HG02884 (cell line): ENCODE results near the gene ABHD6.
A peak's percentile ranks its signal among the peaks of the same experiment; 100 is the strongest.
"Not testable (repeated sequence)": the region's sequence is repeated elsewhere in the genome, so short reads cannot be mapped to it uniquely, and the experiment has no call there.

Experiments
- ATAC-seq: cut with Tn5 transposase; IDR thresholded peaks from one replicate; pipeline ENCODE4 v1.9.1; 2021; ENCODE audit warnings: mild to moderate bottlenecking, moderate library complexity; ENCODE audit not compliant: unreplicated experiment

Gene ABHD6

GRCh38 chr3:58321791-58322190 is 84.2 kb downstream of the ABHD6 start:
- no peak for ATAC-seq

DNA sequence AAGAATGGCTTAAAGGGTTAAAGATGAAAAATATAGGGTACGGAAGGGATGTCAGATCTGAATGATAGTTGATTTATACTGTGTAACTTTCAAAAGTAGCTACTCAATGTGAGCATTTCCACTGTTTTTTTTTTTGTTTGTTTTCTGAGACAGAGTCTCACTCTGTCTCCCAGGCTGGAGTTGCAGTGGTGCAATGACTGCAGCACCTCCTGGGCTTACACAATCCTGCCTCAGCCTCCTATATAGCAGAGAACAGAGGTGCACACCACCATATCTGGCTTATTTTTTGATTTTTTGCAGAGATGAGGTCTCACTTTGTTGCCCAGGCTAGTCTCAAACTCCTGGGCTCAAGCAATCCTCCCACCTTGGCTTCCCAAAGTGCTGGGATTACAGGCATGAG is 85.2 kb downstream of the ABHD6 start:
- ATAC-seq, result no peak

DNA sequence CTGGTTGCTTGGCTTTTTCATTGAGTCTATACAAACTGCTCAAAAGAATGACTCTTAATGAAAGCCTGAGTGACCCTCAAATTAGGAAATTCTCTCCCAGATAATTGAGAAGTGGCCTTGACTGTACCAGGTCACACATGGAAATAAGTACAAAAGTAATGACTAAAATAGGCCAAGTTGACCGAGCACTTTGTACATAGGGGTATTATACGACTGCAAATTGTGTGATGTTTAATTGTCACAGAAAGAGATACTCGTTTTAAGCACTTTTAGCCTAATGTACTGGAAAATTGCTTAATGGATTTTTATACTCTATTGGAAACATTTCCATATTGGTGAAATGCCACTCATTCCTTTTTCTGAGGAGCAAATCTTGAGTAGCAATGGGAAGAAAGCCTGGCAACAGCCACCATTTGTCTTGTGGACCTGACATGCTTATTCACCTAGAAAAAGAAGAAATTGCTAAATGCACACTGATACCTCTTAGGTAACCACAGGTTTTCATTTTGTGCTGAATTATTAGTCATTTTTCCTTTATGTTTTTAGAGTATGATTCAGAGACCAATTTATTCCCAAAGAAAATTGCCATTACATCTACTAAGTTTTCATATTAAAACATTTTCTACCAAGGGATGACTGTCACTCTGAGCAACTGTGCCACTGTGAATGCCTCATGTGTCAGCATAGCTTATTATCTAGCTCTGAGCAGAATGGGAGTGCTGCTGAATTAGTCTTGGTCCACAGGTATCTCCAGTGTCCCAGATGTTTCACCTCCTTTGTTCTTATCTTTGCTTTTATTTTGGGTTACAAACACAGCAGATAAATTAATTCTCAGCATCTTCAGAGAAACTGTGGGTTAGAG is 86.2 kb downstream of the ABHD6 start:
- no peak for ATAC-seq

- ATAC-seq, result no peak
These were observed 87.1 kb downstream of the ABHD6 start for GRCh38 chr3:58324391-58325390.

DNA sequence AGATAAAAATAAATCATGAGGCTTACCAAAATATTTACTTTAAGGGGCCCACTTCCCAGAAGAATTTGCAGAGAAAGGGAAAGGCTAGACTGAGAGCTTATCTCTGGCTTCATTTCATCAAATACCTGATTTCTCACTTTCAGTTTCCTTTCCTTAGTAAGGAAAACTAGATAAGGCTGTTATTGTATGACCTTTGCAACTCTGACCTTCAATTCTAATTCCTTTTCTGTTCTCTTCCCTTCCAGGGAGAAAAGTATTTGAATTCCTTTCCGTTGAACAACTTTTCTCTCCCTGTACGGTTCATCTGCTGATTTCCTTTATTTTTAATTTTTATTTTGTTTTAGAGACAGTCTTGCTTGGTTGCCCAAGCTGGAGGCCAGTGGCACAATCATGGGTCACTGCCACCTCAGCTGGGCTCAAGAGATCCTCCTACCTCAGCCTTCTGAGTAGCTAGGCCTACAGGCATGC is 88.0 kb downstream of the ABHD6 start:
- no peak for ATAC-seq

DNA sequence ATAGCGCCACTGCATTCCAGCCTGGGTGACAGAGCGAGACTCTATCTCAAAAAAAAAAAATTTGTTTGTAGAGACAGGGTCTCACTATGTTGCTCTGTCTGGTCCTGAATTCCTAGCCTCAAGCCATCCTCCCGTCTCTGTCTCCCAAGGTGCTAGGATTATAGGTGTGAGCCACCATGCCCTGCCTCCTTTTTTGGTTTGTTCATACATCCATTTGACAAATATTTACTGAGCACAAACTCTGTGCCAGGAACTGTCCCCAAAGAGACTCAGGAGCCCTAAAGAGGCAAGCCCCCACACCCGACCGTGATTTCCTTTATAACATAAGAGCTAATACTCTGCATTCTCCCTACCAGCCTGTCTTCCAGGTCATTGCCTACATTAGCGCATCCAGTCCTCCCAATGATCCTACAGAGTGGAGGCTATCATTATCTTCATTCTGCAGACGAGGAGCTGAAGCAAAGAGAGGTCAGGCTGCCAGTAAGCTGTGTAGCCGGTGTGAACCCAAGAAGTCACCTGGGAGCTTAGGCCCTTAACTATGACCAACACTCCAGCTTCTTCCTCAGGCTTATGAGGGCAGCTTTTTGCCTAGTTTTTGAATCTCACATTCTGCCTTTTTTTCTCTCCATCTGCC is 88.8 kb downstream of the ABHD6 start:
- no peak for ATAC-seq

DNA sequence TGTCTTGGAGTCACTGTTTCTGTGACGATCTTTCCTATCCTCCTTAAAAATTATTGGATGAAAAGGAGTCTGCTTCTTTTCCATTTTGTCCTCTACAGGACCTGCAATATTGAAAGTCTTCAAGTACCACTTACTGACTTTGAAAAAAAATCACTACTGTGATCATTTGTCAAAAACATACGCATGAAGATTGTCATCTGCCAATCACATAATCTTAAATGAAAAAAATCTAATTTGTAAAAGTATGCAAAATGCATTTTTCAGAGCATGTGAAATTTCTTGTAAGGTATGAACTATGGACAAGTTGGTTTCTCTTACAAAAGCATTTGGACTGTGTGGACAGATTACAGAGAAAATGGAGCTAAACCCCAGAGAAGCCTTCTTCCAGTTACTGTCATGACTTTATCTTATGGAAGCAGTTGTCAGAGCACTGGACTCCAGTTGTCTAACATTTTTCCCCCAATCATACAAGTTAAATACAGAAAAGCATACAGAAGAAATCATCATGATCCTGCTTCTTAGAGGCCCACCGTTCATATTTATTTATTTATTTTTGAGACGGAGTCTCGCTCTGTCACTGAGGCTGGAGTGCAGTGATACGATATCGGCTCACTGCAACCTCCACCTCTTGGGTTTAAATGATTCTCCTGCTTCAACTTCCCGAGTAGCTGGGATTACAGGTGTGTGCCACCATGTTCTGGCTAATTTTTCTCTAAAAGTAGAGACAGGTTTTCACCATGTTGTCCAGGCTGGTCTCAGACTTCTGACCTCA is 91.7 kb downstream of the ABHD6 start:
- ATAC-seq, result no peak

- no peak for ATAC-seq
These were observed 92.4 kb downstream of the ABHD6 start for GRCh38 chr3:58329922-58330413.

DNA sequence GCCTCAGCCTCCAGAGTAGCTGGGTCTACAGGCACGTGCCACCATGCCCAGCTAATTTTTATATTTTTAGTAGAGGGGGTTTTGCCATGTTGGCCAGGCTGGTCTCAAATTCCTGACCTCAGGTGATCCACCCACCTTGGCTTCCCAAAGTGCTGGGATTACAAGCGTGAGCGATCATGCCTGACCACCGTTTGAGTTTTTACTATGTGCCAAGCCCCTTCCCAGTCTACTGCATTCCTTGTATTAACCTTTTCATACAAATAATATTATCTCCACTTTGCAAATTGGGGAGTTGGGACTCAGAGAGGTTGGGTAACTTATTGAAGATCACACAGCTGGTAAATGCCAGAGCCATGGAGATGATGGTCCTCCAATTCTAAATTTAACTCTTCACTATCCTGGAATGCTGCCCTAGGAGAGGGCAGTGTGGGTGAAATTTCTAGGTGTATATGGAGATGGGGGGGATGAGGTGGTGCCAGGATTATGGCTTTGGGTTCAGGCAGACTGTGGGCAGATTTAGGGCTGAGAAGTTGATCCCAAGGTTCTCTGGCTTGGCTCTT is 94.1 kb downstream of the ABHD6 start:
- ATAC-seq, result no peak

DNA sequence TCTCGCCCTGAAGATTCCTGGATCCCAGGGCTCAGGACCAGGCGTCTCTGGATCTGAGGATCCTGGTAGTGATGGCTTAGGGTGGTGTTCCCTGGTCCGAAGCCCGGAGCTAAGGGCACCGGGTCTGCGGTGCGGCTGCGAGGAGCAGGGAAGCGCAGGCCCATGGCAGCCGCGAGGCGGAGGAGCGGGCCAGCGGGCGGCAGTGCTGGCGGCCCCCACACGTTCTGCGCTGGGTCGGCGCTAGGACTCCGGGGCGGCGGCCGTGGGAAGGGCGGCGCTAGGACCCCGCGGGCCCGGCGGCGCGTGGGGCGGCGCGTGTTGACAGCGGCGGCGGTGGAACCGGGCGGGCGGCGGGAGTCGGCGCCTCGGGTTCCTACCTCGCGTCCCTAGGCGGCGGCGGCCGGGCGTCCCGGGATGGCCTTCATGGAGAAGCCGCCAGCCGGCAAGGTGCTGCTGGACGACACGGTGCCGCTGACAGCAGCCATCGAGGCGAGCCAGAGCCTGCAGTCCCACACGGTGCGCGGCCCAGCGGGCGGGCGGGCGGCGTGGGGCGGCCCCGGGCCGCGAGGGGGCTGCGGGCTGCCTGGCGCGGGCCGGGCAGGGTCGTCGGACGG is 95.1 kb downstream of the ABHD6 start, which contains the start of gene PXK:
Gene PXK, plus strand, starts transcription at position 318 of the 614 bp plus-strand sequence. Its CDS starts 97 bp downstream, at position 415.
- ATAC-seq, result peak; percentile 86

GRCh38 chr3:58333206-58334012 is 95.8 kb downstream of the ABHD6 start:
- ATAC-seq, result peak; percentile 18

- ATAC-seq, result no peak
These were observed 96.4 kb downstream of the ABHD6 start for GRCh38 chr3:58334013-58334321.

DNA sequence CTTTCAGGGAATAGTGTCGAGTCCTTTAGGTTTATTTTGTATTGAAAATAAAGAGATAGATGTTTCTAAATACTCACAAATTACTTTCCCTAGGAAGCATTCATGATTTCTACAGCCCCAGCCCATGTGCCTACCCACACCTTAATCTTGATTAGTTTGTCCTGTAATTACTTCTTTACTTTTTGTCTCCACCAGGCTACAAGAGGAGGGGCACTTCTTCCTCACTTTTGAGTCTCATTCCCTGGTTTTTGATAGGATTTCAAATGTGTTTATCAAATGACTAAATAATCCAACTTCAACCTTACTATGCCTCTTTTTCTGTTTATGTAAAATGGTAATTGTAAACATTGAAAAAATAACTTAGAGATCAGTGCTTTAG is 96.9 kb downstream of the ABHD6 start:
- no peak for ATAC-seq

DNA sequence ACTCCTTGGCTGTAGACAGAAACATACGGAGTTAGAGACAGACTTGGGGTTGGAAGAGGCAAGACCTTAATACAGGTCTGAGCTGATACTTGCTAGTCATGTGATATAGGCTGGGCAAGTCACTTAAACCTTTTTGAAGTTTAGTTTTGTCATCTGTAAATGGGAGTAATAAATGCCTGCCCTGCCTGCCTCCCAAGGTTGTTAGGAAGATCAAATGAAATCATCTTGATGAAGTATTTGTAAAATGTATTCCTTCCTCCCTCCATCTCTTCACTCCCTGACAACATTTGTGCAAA is 98.0 kb downstream of the ABHD6 start:
- ATAC-seq, result no peak

GRCh38 chr3:58336135-58336882 is 98.7 kb downstream of the ABHD6 start:
- ATAC-seq, result no peak

DNA sequence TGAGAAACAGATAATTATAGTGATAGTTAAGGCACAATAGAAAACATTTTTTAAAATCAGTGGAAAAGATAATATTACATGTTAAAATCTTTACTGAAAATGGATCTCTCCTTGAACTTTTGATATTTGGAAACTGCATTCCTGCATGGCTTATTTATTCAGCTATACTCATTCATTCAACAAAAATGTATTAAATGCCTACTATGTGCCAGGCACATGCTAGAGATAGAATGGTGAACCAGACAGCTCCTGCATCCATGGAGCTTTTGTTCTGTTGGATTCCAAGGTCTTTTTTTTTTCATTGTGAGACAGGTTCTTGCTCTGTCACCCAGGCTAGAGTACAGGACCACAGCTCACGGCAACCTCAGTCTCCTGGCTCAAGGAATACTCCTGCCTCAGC is 99.6 kb downstream of the ABHD6 start:
- ATAC-seq, result no peak

- not testable (repeated sequence) for ATAC-seq
These were observed 101.6 kb downstream of the ABHD6 start for GRCh38 chr3:58339146-58339545.

DNA sequence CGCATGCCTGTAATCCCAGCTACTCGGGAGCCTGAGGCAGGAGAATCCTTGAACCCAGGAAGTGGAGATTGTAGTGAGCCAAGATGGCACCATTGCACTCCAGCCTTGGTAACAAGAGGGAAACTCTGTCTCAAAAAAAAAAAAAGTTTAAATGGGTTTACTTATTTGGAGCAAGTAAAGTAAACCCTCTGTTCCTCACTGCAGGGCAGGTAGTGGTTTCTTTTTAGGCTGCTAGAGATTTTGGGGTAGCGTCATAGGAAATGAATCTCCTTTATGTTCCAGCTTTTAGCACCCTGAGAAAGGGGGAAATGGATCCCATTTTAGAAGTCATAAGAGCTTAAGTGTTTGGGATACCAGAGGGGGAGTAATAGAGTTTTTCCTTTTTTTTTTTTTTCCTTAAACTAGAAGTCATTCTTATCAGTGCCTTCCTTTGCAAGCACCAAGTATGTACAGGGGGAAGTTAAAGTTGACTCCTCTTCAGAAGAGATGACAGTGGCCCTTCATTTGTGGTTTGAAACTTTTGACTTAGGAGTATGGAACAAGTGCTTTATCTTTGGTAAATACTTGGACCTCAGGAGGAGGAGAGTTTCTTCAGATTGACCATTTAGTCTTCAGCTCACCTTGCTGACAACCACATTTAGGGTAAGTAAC is 103.1 kb downstream of the ABHD6 start:
- no peak for ATAC-seq
